HEK293T (cell line): ENCODE data around the gene PAPOLA.

Experiments used
- CTCF ChIA-PET: fragments of 350-600 bp; formaldehyde crosslinking; extraction: SDS; loops from one replicate; lab custom pipeline; 2021; ENCODE audit warnings: antibody characterized with exemption, inconsistent platforms; lab: Yijun Ruan, JAX
- POLR2A ChIA-PET: fragments of 350-600 bp; formaldehyde crosslinking; extraction: SDS; loops from one replicate; lab custom pipeline; 2020; ENCODE audit warnings: antibody characterized with exemption, inconsistent platforms; lab: Yijun Ruan, JAX
- DNase-seq: peaks from one replicate; pipeline ENCODE4 v3.0.0; 2012; ENCODE audit warnings: mixed read lengths; ENCODE audit errors: extremely low spot score
- ARNT ChIP-seq: fragments of 450-650 bp; IDR thresholded peaks from 2 replicates; pipeline ENCODE4 v1.6.1; 2017; ENCODE audit warnings: mild to moderate bottlenecking
- BHLHE40 ChIP-seq: fragments of 450-650 bp; IDR thresholded peaks from 2 replicates; pipeline ENCODE4 v1.6.1; 2016; ENCODE audit warnings: mild to moderate bottlenecking, moderate library complexity, borderline replicate concordance
- CTBP1 ChIP-seq: fragments of 450-650 bp; IDR thresholded peaks from 2 replicates; pipeline ENCODE4 v1.6.1; 2016; ENCODE audit warnings: borderline replicate concordance
- ELF4 ChIP-seq: fragments of 450-650 bp; IDR thresholded peaks from 2 replicates; pipeline ENCODE4 v1.6.1; 2017; ENCODE audit warnings: antibody characterized with exemption
- FOXA1 ChIP-seq: fragments of 450-650 bp; IDR thresholded peaks from 2 replicates; pipeline ENCODE4 v1.6.1; 2016; ENCODE audit warnings: mild to moderate bottlenecking
- FOXK2 ChIP-seq: fragments of 450-650 bp; IDR thresholded peaks from 2 replicates; pipeline ENCODE4 v1.6.1; 2016; ENCODE audit warnings: mild to moderate bottlenecking
- FOXM1 ChIP-seq: fragments of 450-650 bp; IDR thresholded peaks from 2 replicates; pipeline ENCODE4 v1.6.1; 2017; ENCODE audit warnings: mild to moderate bottlenecking, borderline replicate concordance
- HDGF ChIP-seq: fragments of 450-650 bp; IDR thresholded peaks from 2 replicates; pipeline ENCODE4 v1.6.1; 2017; ENCODE audit warnings: antibody characterized with exemption, borderline replicate concordance
- L3MBTL2 ChIP-seq: fragments of 450-650 bp; conservative IDR thresholded peaks from 2 replicates; pipeline ENCODE4 v1.6.1; 2016; ENCODE audit warnings: mild to moderate bottlenecking
- LEF1 ChIP-seq: fragments of 450-650 bp; IDR thresholded peaks from 2 replicates; pipeline ENCODE4 v1.6.1; 2017; ENCODE audit warnings: mild to moderate bottlenecking, borderline replicate concordance
- NFRKB ChIP-seq: fragments of 450-650 bp; IDR thresholded peaks from 2 replicates; pipeline ENCODE4 v1.6.1; 2016; ENCODE audit warnings: mild to moderate bottlenecking, moderate library complexity
- PKNOX1 ChIP-seq: fragments of 450-650 bp; IDR thresholded peaks from 2 replicates; pipeline ENCODE4 v1.6.1; 2016
- SP1 ChIP-seq: fragments of 450-650 bp; IDR thresholded peaks from 2 replicates; pipeline ENCODE4 v1.6.1; 2017
- SUZ12 ChIP-seq: fragments of 450-650 bp; IDR thresholded peaks from 2 replicates; pipeline ENCODE4 v1.6.1; 2016; ENCODE audit warnings: mild to moderate bottlenecking
- TARDBP ChIP-seq: fragments of 450-650 bp; IDR thresholded peaks from 2 replicates; pipeline ENCODE4 v1.6.1; 2016
- ZNF384 ChIP-seq: fragments of 450-650 bp; IDR thresholded peaks from 2 replicates; pipeline ENCODE4 v1.6.1; 2016

The PAPOLA gene

GRCh38 chr14:96578619-96579018, 76.4 kb downstream of the PAPOLA start:
- no peak for DNase-seq
- CTCF ChIA-PET = interaction anchor here (0.6 to 1.0 kb wide), 2 partner anchors 12 to 163 kb away, joined by 3 read pairs; no protein-coding TSS in a partner anchor
- POLR2A ChIA-PET = interaction anchor here (0.6 kb wide), 1 partner anchor 18 kb away, joined by 3 read pairs; no protein-coding TSS in a partner anchor
- TF ChIP-seq CTBP1 = no peak
- TF ChIP-seq FOXK2 = no peak
- TF ChIP-seq ZNF384 = no peak
- no peak for TF ChIP-seq TARDBP
- TF ChIP-seq FOXA1 = no peak

DNA sequence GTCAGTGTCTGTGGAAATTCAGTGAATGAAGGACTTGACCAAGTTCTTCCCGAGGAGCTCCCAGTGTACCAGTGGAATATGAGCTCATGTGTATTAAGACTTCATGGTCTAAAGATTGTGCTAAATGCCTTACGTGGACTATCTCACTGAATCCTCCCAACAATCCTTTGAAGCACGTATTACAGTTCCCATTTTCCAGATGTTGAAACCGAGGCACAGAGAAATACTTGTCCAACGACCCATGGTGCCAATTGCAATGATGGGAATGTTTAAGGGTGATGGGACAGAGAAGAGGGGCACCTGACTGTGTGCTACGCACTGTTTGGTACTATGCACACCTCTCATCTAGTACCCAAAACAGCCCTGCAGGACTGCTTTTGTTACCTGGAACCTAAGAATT, 77.2 kb downstream of the PAPOLA start:
- ChIA-PET CTCF (interaction anchor here (0.6 to 1.2 kb wide), 3 partner anchors 12 to 161 kb away, joined by 3 to 7 read pairs (median 4); no protein-coding TSS in a partner anchor), POLR2A (no interaction called here)
- no peak for DNase-seq
- TF ChIP-seq TARDBP (no peak), FOXM1 (no peak), ARNT (no peak), FOXA1 (no peak), NFRKB (no peak), LEF1 (no peak), ZNF384 (no peak), PKNOX1 (no peak), SUZ12 (no peak), SP1 (no peak), FOXK2 (no peak), ELF4 (no peak), BHLHE40 (no peak)

- TF ChIP-seq BHLHE40 (no peak), NFRKB (no peak), CTBP1 (no peak), TARDBP (no peak), L3MBTL2 (no peak)
- CTCF ChIA-PET = interaction anchor here (0.6 to 1.2 kb wide), 2 partner anchors 12 to 160 kb away, joined by 4 to 7 read pairs; no protein-coding TSS in a partner anchor
- POLR2A ChIA-PET = no interaction called here
- DNase-seq = no peak
Measured at GRCh38 chr14:96579855-96580254, 77.7 kb downstream of the PAPOLA start.

DNA sequence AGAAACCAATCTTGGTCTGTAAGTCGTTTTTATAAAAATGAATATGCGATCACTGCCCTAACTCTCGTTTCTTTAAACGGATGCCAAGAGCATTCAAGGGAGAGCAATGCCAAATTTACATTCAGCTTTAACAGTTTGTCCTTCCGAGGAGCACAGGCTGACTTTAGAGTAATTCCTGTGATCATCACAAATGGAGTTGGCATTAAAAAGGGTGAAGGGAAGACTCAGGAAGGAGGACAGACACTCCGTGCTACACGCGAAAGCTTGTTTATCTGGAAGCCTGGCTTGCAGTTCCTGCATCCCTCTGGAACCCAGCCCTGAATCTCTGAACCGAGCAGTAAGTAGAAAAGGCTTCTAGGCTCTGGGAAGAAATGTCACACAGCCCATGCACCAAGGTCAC, 78.4 kb downstream of the PAPOLA start:
- CTCF ChIA-PET = no interaction called here
- POLR2A ChIA-PET = no interaction called here

DNA sequence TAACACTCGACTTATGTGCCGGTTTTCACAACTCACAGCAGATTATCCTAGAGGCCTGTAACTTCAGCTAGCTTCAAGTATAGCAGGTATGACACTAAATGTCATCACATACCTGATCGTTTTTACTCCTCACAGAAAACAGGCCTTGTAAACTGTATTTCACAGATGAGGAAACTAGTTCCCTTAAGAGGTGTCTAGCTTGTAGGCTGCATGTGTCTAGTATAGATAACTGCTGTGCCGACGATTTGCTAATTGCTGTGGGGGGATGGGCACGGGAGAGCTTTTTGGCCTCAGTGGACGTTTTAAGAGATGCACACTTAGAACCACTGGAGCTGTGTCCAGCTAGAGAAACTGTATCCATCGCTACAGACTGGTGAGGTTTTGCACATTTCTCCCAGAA, 78.8 kb downstream of the PAPOLA start:
- no peak for DNase-seq
- ChIA-PET POLR2A (interaction anchor here (0.6 kb wide), 1 partner anchor 263 kb away, joined by 3 read pairs; no protein-coding TSS in a partner anchor), CTCF (no interaction called here)
- TF ChIP-seq FOXK2 (no peak), FOXA1 (no peak), SP1 (no peak), ZNF384 (no peak), SUZ12 (no peak), ELF4 (no peak), CTBP1 (no peak), ARNT (no peak), TARDBP (no peak), L3MBTL2 (no peak), FOXM1 (no peak), PKNOX1 (no peak), BHLHE40 (no peak), LEF1 (no peak), HDGF (no peak), NFRKB (no peak)

More for the DNA sequence above, 78.4 kb downstream of the PAPOLA start:
- TF ChIP-seq ZNF384 (no peak), TARDBP (no peak), PKNOX1 (no peak), FOXM1 (no peak), SP1 (no peak), L3MBTL2 (no peak), ELF4 (no peak)
- DNase-seq = no peak

DNA sequence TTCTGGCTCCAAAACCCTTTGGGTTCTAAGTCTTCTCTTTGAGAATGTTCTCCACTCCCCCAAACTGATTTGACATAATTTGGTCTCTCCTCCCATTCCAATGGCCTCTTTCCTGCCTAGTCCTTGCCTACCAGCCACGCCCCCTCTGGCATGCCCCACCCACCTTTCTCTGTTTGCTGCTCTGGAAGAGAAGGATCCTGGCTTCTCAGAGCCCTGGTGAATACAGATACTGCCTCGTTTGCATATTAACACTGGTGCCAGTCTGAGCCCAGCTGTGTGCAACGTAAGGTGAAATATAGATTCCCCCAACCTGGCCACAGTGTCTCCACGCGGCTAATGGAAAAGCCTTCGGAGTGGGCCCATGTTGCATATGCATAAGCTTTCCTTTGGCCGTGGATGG, 79.7 kb downstream of the PAPOLA start:
- no peak for DNase-seq
- POLR2A ChIA-PET = no interaction called here
- CTCF ChIA-PET = no interaction called here
- TF ChIP-seq SUZ12 (no peak), NFRKB (no peak), FOXM1 (no peak), ELF4 (no peak), TARDBP (no peak), CTBP1 (no peak), ARNT (no peak), BHLHE40 (no peak)

GRCh38 chr14:96582411-96582961, 80.3 kb downstream of the PAPOLA start:
- ChIA-PET POLR2A (no interaction called here), CTCF (interaction anchor here (2.4 kb wide), 1 partner anchor 270 kb away, joined by 9 read pairs; no protein-coding TSS in a partner anchor)
- TF ChIP-seq ZNF384 = no peak
- no peak for TF ChIP-seq FOXK2
- no peak for TF ChIP-seq LEF1
- TF ChIP-seq NFRKB = no peak
- no peak for DNase-seq
